Lower leg skin (tissue), 3 donors: Measurements from ENCODE around the gene KRT72.

Source experiments
- CTCF ChIP-seq, 3 donors: fragments of 450-650 bp; IDR thresholded peaks; one replicate each; pipeline ENCODE4 v1.5.1; 2016; ENCODE audit warnings: antibody characterized with exemption in 3 of 3, mild to moderate bottlenecking in 3 of 3, moderate library complexity in 2 of 3
- POLR2A ChIP-seq, 2 donors: fragments of 450-650 bp; IDR thresholded peaks; one replicate each; pipeline ENCODE4 v1.6.1; 2016 to 2017; ENCODE audit warnings: antibody characterized with exemption in 2 of 2, mild to moderate bottlenecking in 1 of 2, moderate library complexity in 1 of 2

GRCh38 chr12:52573306-52573705 is 28.0 kb downstream of the KRT72 start:
- TF ChIP-seq CTCF (IDR thresholded peaks at IDR 0.05) = no peak
- TF ChIP-seq POLR2A (IDR thresholded peaks at IDR 0.05) = no peak
